ENCODE measurements around the gene MBOAT2.

Gene MBOAT2

GRCh38 chr2:8858264-8858663 is 145.2 kb downstream of the MBOAT2 start:
- Histone ChIP-seq H3K4me3 (ENCODE audit: low read length, poor library complexity, severe bottlenecking) (no peak overlapping the region), H3K9ac (ENCODE audit: low read depth, low read length, poor library complexity, severe bottlenecking) (no peak overlapping the region), H3K36me3 (ENCODE audit: insufficient read depth, low read length) (no peaks in the 10 kb centered on the region), H4K20me1 (ENCODE audit: insufficient read depth, low read length, poor library complexity, severe bottlenecking) (no peaks in the 10 kb centered on the region), H3K27me3 (ENCODE audit: insufficient read depth, low read length, poor library complexity, severe bottlenecking) (no peaks in the 10 kb centered on the region), H3K79me2 (ENCODE audit: insufficient read depth, low read length) (no peaks in the 10 kb centered on the region), H3K4me2 (ENCODE audit: low read depth, low read length, poor library complexity, severe bottlenecking) (no peak overlapping the region), H3K4me1 (ENCODE audit: insufficient read depth, low read length, poor library complexity, severe bottlenecking) (peaks cover 4% of the 10 kb centered on the region), H3F3A (ENCODE audit: low read depth) (no peaks in the 10 kb centered on the region), H3K9me2 (replicated peaks; ENCODE audit: low read depth, low read length) (no peaks in the 10 kb centered on the region), H2AFZ (ENCODE audit: low read length) (no peak overlapping the region), H3K9me3 (ENCODE audit: insufficient read depth, low read depth, low read length) (no peaks in the 10 kb centered on the region)
- TF ChIP-seq EZH2phosphoT487 (IDR thresholded peaks at IDR 0.05; ENCODE audit: borderline replicate concordance) (no peak), CTCF (conservative IDR thresholded peaks at IDR 0.05; ENCODE audit: low read length) (no peak)

GRCh38 chr2:8857709-8858108 is 145.8 kb downstream of the MBOAT2 start:
- no peak for TF ChIP-seq CTCF (conservative IDR thresholded peaks at IDR 0.05; ENCODE audit: low read length)
- TF ChIP-seq EZH2phosphoT487 (IDR thresholded peaks at IDR 0.05; ENCODE audit: borderline replicate concordance), result no peak
- H3K4me1 ChIP-seq (ENCODE audit: insufficient read depth, low read length, poor library complexity, severe bottlenecking), result peaks cover 4% of the 10 kb centered on the region
- H3K9me3 ChIP-seq (ENCODE audit: insufficient read depth, low read depth, low read length), result no peaks in the 10 kb centered on the region
- no peaks in the 10 kb centered on the region for H4K20me1 ChIP-seq (ENCODE audit: insufficient read depth, low read length, poor library complexity, severe bottlenecking)
- no peak overlapping the region for H3K4me3 ChIP-seq (ENCODE audit: low read length, poor library complexity, severe bottlenecking)
- no peaks in the 10 kb centered on the region for H3F3A ChIP-seq (ENCODE audit: low read depth)
- H3K9me2 ChIP-seq (replicated peaks; ENCODE audit: low read depth, low read length), result no peaks in the 10 kb centered on the region
- no peak overlapping the region for H3K9ac ChIP-seq (ENCODE audit: low read depth, low read length, poor library complexity, severe bottlenecking)
- no peaks in the 10 kb centered on the region for H3K27me3 ChIP-seq (ENCODE audit: insufficient read depth, low read length, poor library complexity, severe bottlenecking)
- H3K4me2 ChIP-seq (ENCODE audit: low read depth, low read length, poor library complexity, severe bottlenecking), result no peak overlapping the region
- no peak overlapping the region for H2AFZ ChIP-seq (ENCODE audit: low read length)
- no peaks in the 10 kb centered on the region for H3K79me2 ChIP-seq (ENCODE audit: insufficient read depth, low read length)
- H3K36me3 ChIP-seq (ENCODE audit: insufficient read depth, low read length), result no peaks in the 10 kb centered on the region

- no peak overlapping the region for H3K9ac ChIP-seq (ENCODE audit: low read depth, low read length, poor library complexity, severe bottlenecking)
- no peak overlapping the region for H3K4me3 ChIP-seq (ENCODE audit: low read length, poor library complexity, severe bottlenecking)
- H3K27me3 ChIP-seq (ENCODE audit: insufficient read depth, low read length, poor library complexity, severe bottlenecking), result no peaks in the 10 kb centered on the region
- H3K4me2 ChIP-seq (ENCODE audit: low read depth, low read length, poor library complexity, severe bottlenecking), result no peak overlapping the region
- H3K79me2 ChIP-seq (ENCODE audit: insufficient read depth, low read length), result no peaks in the 10 kb centered on the region
- H3K9me3 ChIP-seq (ENCODE audit: insufficient read depth, low read depth, low read length), result no peaks in the 10 kb centered on the region
- no peaks in the 10 kb centered on the region for H4K20me1 ChIP-seq (ENCODE audit: insufficient read depth, low read length, poor library complexity, severe bottlenecking)
- no peak for TF ChIP-seq CTCF (conservative IDR thresholded peaks at IDR 0.05; ENCODE audit: low read length)
- no peak for TF ChIP-seq EZH2phosphoT487 (IDR thresholded peaks at IDR 0.05; ENCODE audit: borderline replicate concordance)
- H3K36me3 ChIP-seq (ENCODE audit: insufficient read depth, low read length), result no peaks in the 10 kb centered on the region
- H2AFZ ChIP-seq (ENCODE audit: low read length), result no peak overlapping the region
- H3F3A ChIP-seq (ENCODE audit: low read depth), result no peaks in the 10 kb centered on the region
- peaks cover 4% of the 10 kb centered on the region for H3K4me1 ChIP-seq (ENCODE audit: insufficient read depth, low read length, poor library complexity, severe bottlenecking)
- no peaks in the 10 kb centered on the region for H3K9me2 ChIP-seq (replicated peaks; ENCODE audit: low read depth, low read length)
These were observed 147.3 kb downstream of the MBOAT2 start for GRCh38 chr2:8856176-8856575.

Measured in Loucy (cell line).